HL-60/S4 treated with phorbol 12-myristate 13-acetate at 8.2 ng/mL for 4 days and 3 days (cell line): ENCODE measurements around the gene HGD.
"Not testable (repeated sequence)": the region's sequence is repeated elsewhere in the genome, so short reads cannot be mapped to it uniquely, and the experiment has no call there.

Source experiments
- in situ Hi-C: fragments of 300-500 bp; cut with MboI; formaldehyde crosslinking; loops from 2 replicates; pipeline ENCODE4 v1.15.0; 2022; ENCODE audit warnings: low sequenced_read_pairs

Gene HGD

GRCh38 chr3:120641696-120642246, 40.3 kb downstream of the HGD start:
- in situ Hi-C loops, result no loop called here

- in situ Hi-C loops, result no loop called here
Observed at GRCh38 chr3:120640231-120640630, 41.8 kb downstream of the HGD start.

DNA sequence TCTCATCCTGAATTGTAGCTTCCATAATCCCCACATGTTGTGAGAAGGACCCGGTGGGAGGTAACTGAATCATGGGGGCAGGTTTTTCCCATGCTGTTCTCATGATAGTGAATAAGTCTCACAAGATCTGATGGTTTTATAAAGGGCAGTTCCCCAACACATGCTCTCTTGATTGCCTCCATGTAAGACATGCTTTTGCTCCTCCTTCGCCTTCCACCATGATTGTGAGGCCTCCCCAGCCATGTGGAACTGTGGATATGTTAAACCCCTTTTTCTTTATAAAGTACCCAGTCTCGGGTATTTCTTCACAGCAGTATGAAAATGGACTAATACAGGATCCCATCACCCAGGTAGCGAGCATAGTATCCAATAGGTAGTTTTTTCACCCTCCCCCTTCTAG, 43.2 kb downstream of the HGD start:
- in situ Hi-C loops, result not testable (repeated sequence)

DNA sequence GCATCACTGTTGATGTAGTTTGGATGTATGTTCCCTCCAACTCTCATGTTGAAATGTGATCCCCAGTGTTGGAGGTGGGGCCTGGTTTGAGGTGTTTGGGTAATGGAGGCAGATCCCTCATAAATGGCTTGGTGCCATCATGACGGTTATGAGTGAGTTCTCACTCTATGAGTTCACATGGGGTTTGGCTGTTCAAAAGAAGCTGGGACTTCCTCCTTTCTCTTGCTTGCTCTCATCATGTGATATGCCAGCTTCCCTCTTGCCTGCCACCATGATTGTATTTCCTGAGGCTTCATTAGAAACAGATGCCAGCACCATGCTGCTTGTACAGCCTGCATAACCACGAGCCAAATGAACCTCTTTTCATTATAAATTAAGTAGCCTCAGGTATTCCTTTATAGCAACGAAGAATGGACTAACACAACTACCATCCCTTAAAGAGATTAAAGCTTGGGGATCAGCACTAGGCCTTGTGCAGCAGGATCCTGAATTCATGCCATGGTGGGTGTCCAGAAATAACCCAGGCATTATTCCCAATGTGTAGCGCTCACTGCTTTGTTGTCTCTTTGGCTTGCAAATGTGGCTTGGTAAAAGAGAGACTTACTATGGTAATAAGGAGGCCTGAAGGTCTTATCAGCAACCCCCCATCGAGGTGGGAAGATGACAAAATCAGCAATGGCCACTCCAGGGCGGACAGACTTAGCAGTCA, 44.0 kb downstream of the HGD start:
- in situ Hi-C loops, result no loop called here

DNA sequence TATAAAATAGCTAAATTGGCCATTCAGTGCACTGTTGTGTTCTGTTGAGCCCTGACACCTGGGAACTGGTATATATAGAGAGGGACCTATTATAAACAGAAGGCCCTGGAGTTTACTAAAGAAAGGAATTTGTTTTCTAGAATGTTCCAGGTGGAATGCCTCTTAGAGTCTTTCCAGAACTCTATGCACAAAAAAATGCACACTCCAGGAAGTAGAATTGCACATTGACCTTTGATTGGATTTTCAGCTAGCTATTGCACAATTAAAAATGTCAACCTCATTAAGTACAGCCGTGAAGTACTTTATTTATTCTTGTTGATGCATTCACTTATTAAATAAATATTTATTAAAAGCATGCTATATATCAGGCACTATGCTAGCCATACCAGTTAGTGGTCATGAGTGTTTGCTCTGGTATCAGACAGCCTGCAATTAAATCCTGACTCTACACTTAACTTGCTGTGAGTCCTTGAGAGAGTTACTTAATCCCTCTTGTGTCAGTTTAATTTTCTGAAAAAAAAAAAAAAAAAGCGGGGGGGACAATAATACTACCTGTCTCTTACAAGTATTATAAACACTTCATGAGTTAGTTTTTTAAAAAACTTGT, 45.1 kb downstream of the HGD start:
- in situ Hi-C loops, result no loop called here

GRCh38 chr3:120634539-120634938, 47.5 kb downstream of the HGD start:
- in situ Hi-C loops, result no loop called here

GRCh38 chr3:120625159-120625586, 56.9 kb downstream of the HGD start:
- in situ Hi-C loops, result no loop called here

DNA sequence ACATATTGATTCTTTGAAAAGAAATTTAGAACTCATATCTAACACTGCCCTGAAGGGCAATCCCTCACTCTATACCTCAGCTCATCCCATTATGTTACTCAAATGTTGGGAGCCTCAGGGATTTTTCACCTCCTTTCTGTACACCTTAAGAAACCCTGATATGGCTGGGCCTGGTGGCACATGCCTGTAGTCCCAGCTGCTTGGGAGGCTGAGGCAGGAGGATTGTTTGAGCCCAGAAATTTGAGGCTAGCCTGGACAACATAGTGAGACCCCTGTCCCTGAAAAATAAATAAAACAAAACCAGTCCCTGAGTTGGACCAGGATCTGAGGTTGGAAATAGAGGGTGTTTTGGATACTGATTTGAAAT, 58.3 kb downstream of the HGD start:
- in situ Hi-C loops, result no loop called here

DNA sequence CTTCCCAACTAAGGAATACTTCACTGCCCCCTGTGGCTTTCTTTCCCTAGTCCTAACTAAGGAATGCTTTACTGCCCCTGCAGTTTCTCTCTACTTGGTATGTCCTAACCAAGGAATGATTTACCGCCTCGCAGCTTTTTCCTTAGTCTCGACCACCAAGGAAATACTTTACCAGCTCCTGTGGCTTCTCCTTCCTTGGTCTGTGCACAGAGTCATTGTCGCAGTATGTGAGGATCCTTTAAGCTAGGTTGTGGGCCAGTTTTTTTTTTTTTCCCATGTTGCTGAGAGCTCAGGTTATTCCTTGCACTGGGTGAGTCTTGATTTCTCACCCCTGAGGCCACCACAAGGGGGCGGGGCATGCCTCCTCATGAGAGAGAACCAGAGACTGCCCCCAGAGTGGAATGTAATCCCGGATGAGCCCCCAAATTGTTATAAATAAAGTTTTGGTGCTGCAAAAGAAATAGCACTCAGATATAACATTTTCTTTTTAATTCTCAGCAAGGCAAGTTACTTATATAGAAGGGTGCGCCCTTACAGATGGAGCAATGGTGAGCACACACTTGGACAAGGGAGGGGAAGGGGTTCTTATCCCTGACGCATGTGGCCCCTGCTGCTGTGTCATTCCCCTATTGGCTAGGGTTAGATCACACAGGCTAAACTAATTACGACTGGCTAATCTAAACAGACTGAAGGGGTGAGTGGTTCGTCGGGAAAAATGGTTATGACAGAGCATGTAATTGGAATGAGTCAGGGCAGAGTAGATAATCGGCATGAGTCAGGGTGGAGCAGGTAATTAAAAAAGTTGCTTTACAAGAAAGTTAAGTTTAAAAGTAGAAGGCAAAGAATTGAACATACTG, 58.9 kb downstream of the HGD start:
- in situ Hi-C loops, result no loop called here

DNA sequence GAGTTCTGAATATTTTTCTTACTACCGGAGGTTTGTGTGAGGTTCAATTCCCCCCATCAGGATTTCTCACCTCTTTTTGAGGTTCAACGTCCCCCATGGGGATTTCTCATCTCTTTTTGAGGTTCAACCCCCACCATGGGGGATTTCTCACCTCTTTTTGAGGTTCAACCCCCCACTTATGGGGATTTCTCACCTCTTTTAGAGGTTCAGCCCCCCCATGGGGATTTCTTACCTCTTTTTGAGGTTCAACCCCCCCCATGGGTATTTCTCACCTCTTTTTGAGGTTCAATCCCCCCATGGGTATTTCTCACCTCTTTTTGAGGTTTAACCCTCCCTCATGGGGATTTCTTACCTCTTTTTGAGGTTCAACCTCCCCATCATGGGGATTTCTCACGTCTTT, 59.6 kb downstream of the HGD start:
- in situ Hi-C loops, result no loop called here

- in situ Hi-C loops, result not testable (repeated sequence)
Observed at GRCh38 chr3:120616745-120617144, 65.3 kb downstream of the HGD start.

DNA sequence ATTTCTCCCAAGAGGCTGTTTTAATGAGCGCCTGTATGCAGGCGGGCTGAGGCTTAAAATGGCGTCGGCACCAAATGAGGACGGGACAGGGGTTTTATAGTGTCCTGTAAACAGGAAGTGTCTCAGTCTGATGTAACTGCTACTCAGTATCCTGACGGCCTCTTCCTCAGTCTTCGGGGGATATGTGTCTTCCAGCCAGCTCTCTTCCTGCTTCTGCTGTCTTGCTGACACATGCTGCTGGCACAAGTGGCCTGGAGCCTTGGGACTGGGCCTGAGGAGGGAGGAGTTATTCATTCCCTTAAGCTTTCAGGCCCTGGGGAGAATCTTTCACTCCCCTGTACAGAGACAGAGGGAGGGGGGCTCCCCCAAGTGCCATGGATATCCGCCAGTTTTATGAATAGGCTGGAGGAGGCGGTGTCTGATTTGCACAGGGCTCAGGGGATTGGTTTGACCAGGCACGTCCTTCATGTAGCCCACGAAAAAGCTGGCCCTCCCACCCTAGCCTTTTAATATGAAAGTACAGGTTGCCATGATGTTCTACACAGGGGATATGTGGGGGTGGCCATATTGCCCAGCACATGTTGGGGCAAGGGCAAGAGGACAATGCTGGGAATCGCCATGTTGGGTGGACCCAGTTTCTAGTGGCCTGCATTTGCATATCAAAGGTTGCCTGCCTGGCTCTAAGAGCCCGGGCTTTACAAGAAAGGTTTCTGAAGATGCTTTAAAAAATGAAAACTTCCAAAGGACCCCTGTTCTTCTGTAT, 66.0 kb downstream of the HGD start:
- in situ Hi-C loops, result no loop called here

DNA sequence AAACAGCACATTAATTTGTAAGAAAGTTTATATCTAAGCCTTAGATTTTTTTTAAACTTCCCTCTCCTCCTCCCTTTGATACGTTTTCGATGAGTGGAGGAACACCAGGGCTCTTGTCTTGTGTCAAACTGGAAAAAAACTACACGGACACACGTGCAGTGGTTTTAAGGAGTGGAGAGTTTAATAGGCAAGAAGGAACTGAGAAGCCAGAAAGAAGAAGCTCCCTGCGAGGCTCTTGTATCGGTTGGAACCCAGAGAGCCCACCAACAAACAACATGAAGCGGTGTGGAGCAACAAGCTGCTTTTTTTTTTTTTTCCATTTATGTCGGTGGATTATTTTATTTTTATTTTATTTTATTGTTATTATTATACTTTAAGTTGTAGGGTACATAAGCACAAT, 67.3 kb downstream of the HGD start:
- in situ Hi-C loops, result no loop called here

DNA sequence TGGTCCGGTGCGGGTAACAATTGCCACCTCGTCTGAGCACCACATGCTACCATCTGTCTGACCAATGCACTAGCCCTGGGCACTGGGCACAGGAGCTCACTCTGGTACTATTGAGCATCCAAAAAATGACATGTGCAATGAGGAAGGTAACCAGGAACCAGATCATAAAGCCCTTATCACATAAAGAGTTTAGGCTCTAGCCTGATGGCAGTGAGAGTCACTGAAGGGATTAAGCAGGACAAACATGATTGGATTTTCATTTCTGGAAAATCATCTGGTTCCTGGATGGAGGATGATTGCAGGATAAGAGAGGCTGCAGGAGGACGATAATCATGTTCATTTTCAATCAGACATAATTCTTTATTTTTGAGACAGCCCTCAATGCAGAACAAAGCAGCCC, 73.5 kb downstream of the HGD start:
- in situ Hi-C loops, result no loop called here

DNA sequence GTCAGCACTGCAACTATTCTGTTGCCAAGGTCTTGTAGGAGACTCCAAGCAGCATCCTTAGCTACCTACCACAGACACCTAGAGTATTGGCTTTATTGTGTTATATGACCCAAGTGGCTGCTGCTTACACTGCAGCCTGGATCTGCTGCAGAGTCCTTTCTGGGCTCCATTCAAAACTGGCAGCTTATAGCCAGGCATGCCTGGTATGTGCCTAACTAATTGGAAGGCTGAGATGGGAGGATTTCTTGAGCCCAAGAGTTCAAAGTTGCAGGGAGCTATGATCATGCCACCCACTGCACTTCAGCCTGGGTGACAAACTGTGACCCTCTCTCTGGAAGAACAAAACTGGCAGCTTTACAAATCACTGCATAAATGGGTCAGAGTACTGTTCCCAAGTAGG, 77.3 kb downstream of the HGD start:
- in situ Hi-C loops, result no loop called here

DNA sequence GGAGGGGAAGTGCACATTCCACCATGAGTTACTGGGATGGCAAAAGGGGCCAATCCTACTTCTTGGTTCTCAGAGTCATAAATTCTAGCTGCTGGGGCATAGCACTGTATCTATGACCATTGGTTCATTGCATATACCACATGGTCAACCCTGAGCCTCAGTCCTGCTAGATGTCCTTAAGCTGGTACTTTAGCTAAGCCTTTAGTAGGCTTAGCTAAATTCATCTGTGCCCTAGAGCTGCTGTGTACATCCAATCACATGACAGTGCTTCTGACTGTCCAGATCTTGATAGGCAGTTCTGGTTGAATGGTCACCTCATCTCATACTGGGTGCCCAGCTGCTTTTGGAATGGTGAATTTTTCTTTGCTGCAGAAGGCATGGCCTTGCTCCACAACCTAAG, 77.7 kb downstream of the HGD start:
- in situ Hi-C loops, result no loop called here

DNA sequence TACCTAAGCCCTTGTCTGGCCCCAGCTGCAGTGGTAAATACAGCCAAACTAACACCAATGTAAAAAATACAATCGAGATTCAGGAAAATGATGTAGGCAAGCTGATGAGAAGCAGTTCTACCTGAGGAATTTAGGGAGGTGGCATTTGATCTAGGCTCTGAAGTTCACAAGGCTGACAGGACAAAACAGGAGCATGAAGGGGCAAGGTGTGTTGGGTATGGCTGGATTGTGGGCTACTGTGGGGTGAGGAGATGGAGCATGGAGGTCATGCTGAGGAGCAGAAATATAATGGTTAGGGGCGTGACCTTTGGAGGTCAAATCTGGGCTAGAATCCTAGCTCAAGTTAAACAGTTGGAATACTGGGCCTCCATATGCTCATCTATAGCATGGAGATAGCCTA, 79.4 kb downstream of the HGD start:
- in situ Hi-C loops, result no loop called here

- in situ Hi-C loops, result no loop called here
Observed at GRCh38 chr3:120601554-120601953, 80.5 kb downstream of the HGD start.

- in situ Hi-C loops, result no loop called here
Observed at GRCh38 chr3:120599211-120599610, 82.8 kb downstream of the HGD start.

DNA sequence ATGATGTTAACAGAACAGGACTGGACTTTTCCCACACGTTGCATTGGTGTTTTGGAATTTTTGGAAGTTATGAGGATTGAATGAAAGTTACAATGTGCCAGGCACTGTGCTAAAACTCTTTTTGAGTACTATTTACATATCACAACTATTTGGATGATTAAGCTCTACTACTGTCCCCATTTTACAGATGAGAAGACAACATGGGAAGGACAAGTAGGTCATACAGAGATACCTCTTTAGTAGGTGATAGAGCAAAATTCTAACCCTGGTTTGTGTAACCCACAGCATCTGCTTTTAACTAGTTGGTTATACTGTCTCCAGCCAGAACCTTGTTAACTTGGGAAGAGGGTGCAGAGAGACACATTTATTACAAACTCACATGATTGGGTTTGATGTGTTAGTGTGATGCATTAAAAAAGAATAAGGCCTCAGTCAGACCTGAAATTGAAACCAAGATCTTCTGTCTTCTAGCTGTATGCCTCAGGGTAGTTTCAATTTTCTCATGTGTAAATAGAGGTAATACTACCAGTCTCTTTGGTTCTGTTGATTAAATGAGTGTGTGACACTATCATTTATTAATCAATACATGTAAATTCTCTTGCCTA, 84.5 kb downstream of the HGD start:
- in situ Hi-C loops, result no loop called here

- in situ Hi-C loops, result no loop called here
Observed at GRCh38 chr3:120596853-120597223, 85.2 kb downstream of the HGD start.
